Epithelial cell of esophagus (primary cell): ENCODE data around the gene SGPP2.
A peak's percentile ranks its signal among the peaks of the same experiment; 100 is the strongest.
"Not testable (repeated sequence)": the region's sequence is repeated elsewhere in the genome, so short reads cannot be mapped to it uniquely, and the experiment has no call there.

Experiments used
- DNase-seq: peaks from one replicate; pipeline ENCODE4 v3.0.0; 2010; ENCODE audit warnings: low read depth
- H3K4me3 ChIP-seq: 2 replicates; pipeline ENCODE4 v1.5.1; 2011; ENCODE audit warnings: mild to moderate bottlenecking, low read length, control low read depth
- CTCF ChIP-seq: IDR thresholded peaks from 2 replicates; pipeline ENCODE4 v1.5.1; 2011; ENCODE audit warnings: low read depth, mild to moderate bottlenecking, low read length, control low read depth, inconsistent platforms; ENCODE audit not compliant: insufficient read depth; ENCODE audit errors: missing control alignments

The SGPP2 gene

GRCh38 chr2:222427646-222428301 is 3.4 kb downstream of the SGPP2 start:
- H3K4me3 ChIP-seq = no peak overlapping the region
- DNase-seq = peak; percentile 68
- no peak for TF ChIP-seq CTCF

- no peak for DNase-seq
- TF ChIP-seq CTCF = no peak
- no peak overlapping the region for H3K4me3 ChIP-seq
Observed at GRCh38 chr2:222430071-222430470, 5.7 kb downstream of the SGPP2 start.

GRCh38 chr2:222430681-222431080 is 6.3 kb downstream of the SGPP2 start:
- TF ChIP-seq CTCF = no peak
- no peak overlapping the region for H3K4me3 ChIP-seq
- DNase-seq = no peak

- no peak for DNase-seq
- H3K4me3 ChIP-seq = no peak overlapping the region
- TF ChIP-seq CTCF = no peak
Observed at GRCh38 chr2:222431869-222432268, 7.5 kb downstream of the SGPP2 start.

GRCh38 chr2:222433332-222434173 is 9.2 kb downstream of the SGPP2 start:
- TF ChIP-seq CTCF = no peak
- DNase-seq = peak; percentile 72
- no peak overlapping the region for H3K4me3 ChIP-seq

- no peak for TF ChIP-seq CTCF
- H3K4me3 ChIP-seq = no peak overlapping the region
- no peak for DNase-seq
Observed at GRCh38 chr2:222434204-222434603, 9.9 kb downstream of the SGPP2 start.

GRCh38 chr2:222435400-222436039 is 11.2 kb downstream of the SGPP2 start:
- DNase-seq = peak; percentile 74
- not testable (repeated sequence) for H3K4me3 ChIP-seq
